GM11168 (cell line): Measurements from ENCODE around the gene HIGD1A.

Experiments used
- in situ Hi-C: fragments of 300-500 bp; cut with MboI; formaldehyde crosslinking; loops from one replicate; pipeline ENCODE4 v1.12.0; 2022; ENCODE audit warnings: low sequenced_read_pairs; ENCODE audit not compliant: unreplicated experiment

The HIGD1A gene

DNA sequence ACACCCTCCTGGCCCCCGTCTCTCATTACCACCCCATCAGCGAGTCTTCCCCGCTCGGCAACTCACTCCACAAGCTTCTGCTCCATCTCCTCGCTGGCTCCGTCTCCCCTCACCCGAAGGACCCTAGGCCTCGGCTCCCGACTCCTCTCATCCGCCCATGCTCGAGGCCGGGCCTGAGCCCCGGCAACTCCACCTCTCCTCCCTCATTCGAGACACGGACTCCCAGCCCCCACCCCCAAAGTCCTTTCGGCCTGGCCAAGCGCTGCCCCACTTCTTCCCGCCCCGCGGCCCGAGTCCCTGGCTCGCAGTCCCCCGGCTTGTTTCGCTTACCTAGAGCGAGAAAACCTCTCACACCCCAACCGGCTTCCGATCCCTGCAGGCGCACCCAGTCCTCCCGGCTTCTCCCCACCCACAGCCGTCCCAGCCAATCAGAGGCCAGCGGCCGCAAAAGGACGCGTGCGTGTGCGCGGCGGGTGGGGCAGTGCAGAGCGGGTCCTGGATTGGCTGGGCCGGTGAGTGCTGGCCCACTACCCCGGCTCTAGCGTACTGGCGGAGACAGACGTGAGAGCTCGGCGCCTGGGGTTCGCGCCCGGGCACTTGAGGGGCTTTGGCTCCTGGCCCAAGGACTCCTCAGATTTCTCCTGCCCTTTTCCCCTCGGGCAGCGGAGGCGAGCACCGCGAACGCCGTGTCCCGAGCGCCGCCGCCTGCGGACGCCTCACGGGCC, at the start of gene HIGD1A:
Gene HIGD1A, minus strand, starts transcription at position 385 of the 725 bp plus-strand sequence. CDS start 10,237 bp downstream, outside the sequence.
- in situ Hi-C loops: no loop called here

DNA sequence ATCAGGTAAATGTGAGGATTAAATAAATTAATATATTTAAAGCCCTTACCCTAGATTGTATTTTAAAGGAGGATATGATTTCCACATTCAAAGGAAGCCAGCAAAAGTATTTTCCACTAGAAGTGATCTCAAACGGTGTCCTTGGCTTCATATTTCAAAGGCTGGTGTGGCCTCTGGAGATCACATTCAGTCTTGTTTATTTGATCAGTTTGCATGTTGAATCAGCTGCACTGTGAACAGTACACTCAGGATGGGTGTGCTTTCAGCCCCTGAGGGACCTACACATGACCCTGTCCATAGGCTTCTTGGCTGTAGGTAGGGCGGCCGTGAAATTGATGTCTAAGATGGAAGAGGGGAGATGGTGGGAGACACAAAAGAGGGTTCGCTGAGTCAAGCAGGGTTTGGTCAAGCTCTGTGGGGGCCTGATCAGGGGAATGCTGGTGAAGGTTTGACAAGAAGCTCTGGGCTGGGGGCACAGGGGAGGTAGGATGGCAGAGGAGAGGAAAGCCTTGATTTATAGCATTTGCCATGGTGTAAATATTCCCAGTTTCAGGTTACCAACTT, 49.5 kb upstream of the HIGD1A start:
- in situ Hi-C loops: no loop called here

DNA sequence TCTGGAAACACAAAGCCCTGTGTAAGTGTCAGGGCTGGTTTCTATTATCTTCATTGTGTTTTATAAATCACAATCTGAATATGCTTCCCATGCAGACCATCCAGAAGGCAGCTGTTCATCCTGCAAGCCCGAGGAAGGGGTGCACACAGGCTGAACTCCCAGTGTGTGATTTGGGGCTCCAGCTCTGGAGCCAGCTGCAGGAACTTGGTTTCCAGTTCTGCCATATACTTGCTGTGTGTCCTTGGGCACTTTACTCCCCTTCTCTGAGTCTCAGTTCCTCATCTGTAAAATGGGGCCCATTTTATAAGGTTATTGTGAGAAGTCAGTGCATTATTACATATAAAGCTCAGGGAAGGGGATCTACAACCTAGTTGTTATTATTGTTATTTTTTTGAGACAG, 48.8 kb upstream of the HIGD1A start:
- in situ Hi-C loops: no loop called here

DNA sequence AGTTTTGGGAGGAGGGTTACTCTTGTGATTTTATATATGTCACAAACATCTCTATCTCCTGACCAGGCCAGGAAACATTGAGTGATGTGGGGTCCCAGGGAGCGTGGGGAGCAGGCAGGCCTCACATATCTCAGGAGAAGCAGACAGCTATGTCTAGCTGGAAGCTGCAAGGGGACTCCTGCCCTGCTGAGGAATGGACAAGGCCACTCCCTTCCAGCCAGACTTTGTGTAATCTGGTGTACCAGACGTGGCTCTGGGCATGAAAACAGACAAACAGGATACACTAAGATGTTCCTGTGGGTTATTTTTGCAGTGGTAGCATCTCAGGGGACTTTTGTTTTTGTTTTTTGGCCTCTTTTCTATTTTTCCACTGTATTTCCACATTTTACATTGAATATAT, 48.2 kb upstream of the HIGD1A start:
- in situ Hi-C loops: no loop called here

DNA sequence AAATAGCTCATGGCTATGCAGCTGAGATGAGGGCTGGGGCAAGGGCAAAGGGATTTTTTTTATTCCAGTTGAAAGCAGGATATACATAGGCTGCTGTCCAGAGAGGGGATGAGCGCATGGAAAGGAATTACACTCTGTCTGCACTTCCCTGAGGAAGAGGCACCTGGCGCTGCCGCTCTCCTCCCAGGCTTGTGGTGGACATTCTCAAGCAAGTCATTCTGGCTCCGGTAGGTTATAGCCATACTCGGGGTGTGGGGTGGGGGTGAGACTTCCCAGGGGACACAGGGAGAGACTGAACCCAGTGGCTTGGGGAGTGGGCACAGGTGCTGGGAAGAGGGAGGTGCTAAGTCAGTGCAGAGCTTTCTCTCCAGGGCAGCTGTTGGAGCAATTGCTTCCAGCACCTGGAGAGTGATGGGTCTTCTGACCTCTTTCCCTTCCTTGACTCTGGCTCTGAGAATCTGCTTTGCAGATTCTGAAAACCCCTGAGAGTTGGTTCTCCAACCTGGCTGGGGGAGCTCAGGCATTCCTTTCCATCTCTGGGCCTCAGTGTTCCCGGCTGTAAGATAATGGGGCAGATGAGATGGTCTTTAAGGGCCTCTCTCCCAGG, 47.0 kb upstream of the HIGD1A start:
- in situ Hi-C loops: no loop called here

DNA sequence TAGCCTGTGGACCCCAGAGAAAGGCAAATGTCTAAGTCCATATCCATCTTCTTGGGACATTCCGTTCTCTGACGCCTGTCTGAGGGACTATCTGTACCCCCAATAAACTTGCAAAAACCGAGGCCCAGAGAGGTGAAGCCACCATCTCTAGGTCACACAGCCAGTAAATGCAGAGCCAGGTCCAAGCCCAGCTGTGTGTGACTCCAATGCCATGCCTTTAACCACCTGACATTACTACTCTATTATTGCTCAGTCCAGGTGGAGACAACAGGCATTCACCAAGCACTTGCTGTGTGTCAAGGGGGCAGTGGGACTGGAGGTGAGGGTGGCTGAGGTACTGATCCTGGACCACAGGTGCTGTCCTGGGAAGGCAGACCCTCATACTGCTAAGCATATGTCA, 46.0 kb upstream of the HIGD1A start:
- in situ Hi-C loops: no loop called here

DNA sequence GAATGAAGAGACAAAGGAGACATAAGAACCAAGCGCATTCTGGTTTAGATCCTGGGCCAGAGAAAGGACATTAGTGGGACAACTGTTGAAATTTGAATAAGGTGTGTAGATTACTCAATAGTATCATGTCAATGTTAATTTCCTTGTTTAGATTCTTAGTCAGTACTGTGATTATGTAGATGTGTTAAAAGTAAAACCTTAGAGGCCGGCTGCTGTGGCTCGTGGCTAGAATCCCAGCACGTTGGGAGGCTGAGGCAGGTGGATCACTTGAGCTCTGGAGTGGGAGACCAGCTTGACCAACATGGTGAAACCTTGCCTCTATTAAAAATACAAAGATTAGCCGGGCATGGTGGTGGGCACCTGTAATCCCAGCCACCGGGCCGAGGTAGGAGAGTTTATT, 44.7 kb upstream of the HIGD1A start:
- in situ Hi-C loops: no loop called here

DNA sequence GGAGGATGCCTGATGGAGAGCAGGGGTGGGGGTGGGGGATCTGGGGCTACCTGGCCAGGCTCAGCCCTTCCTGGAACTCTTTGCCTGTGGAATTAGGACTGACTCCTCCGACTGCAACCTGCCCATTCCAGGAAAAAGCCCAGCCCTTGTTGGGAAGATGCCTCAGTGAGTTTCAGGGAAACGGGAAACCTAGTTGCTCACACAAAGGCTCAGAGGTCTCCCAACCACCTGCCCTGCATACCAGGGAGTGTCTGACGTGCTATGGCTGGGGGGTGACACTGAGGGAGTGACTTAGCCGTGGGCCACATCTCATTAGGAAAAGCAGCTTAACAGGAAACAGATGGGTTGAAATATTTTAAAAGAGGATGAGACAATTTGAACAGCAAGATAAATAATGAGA, 43.4 kb upstream of the HIGD1A start:
- in situ Hi-C loops: no loop called here

DNA sequence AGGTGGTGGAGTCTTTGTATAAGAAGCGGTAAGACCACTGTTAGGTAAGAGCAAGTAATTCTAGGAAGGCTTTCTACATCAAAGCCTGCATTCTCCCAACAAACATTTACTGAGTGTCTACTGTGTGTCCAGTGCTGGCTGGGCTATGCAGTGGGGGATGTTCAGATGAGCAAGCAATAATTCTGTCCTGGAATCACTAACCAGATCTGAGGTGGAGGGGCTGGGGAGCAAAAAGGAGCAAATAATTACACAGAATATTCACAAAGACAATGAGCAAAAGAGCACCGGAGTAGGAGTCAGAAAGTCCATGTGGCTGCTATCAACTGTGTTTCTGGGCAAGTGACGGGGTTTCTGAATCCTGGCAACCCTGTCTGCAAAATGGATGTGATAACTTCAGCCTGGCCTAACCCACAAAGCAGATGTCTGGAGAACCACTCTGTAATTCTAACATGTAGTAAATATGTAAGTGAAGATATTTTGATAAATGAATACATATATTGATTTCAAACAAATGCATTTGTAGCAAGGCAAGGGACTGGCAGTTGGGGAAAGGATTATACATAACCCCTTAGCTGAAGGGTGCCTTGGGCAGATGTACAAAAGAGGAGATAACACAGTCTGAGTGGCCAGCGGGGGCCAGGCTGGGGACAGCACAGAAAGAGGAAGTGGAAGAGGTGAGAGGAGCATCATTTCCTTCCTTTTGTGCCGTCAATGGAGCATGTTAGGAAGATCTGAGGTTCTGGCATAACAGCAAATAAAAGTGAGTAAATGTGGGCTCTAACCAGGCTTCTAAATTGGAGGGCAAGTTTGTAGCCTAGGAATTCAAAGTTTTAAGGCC, 42.6 kb upstream of the HIGD1A start:
- in situ Hi-C loops: no loop called here

DNA sequence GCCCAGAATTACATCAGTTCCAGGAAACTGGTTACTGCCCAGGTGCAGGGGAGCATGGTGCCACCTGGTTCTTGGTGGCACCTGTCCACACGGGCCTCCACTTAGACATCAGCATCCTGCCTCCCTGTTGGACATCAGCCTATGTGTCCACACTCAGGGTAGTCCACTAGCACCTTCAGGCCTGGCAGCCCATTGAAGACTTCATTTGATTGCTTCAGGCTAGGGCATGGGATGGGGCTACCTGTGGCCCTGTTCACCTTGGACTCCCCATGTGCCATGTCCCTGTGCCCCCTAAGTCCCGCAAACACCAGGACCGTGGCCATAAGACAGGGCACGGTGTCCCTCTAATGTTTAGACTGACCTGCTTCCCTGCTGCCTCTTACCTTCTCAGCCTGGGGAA, 40.5 kb upstream of the HIGD1A start:
- in situ Hi-C loops: no loop called here

DNA sequence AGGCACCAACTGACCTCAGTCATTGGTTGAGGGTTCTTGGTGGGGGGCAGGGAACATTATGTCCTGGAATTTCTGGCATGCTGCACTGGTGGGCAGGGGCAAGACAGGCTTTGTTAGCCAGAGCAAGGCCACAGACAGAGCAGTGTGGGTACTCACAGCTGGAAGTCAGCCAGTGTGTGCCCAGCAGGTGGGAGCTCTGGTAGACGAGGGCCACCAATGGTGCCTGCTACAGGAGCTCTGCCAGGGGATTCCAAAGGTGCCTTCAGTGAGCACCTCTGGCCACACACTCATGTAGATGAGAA, 40.1 kb upstream of the HIGD1A start:
- in situ Hi-C loops: no loop called here

DNA sequence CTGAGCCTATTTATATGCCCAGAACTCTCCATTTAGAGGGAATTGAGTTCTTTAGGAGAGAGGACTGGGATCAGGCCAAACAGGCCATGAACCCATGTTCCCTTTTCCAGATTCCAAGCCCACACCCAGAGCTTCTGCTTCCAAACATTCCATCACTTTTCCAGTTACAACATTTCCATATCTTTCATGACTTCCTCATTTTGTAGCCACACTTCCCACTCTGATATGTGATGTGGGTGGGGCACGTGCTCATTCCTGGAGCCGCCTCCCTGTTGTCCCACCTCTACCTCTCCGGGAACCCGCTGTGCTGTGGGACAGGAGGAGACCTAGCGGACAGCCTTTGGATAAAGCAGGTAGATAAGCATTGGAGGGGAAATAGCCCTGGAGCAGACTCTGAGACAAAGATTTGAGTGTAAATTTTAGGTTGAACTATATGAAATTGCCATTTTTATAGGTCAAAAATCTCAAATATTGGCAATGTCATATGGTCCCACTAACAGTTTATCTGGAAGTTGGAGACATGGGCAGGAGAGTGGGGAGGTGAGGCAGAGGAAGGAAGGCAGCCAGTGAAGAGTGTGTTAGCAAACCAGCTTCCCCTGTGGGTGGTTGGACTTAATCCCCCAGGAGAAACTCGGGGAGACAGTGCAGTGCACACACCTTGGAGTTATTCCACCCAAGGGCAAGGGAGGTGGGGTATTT, 39.6 kb upstream of the HIGD1A start:
- in situ Hi-C loops: no loop called here

DNA sequence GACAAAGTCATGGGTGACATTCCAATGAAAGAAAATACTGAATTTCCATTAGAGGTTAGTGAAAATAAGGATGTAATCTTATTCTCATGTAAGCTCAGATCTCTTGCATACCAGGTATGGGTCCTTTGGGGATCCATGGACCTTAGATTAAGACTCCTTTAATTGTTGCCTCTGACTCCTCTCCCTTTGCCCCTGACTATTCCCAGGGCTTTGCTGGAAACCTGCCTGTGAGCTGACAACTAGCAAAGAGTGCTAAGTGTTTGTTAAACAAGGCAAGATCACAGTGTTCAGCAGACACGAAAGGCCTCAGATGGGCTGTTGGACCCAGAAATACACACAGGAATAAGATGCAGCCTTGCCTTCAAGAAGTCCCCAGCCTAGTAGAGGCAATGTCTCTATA, 37.0 kb upstream of the HIGD1A start:
- in situ Hi-C loops: no loop called here

DNA sequence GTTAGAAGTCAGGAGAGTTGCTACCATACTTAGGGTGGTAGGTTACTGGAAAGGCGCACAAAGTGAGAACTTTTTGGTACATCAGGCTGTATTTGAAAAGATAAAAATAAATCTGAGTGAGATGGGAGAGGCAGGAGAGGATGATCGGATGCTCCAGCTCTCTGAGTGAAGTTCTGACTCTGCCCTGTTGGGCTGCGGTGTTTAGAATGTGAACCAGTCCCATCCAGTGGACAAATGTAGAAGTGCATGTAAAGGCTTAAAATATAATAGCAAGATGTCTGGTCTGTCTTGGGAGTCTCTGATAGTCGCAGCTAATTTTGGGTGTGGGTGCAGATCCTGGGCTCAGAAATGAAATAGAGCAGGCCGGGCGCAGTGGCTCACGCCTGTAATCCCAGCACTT, 35.3 kb upstream of the HIGD1A start:
- in situ Hi-C loops: no loop called here

DNA sequence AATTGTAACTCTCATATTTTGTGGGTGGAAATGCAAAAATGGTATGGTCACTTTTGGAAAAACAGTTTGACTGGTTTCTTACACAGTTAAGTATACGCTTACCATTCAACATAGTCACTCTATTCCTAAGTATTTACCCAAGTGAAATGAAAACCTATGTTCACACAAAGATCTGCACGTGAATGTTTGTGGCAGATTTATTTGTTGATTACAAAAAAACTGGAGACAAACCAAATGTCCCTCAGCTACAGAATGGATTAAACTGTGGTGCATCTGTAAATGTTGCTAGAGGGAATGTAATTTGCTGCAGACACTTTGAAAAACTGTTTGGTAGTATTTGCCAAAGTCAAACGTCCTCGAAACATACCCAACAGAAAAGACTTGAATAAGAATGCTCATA, 34.3 kb upstream of the HIGD1A start:
- in situ Hi-C loops: no loop called here

DNA sequence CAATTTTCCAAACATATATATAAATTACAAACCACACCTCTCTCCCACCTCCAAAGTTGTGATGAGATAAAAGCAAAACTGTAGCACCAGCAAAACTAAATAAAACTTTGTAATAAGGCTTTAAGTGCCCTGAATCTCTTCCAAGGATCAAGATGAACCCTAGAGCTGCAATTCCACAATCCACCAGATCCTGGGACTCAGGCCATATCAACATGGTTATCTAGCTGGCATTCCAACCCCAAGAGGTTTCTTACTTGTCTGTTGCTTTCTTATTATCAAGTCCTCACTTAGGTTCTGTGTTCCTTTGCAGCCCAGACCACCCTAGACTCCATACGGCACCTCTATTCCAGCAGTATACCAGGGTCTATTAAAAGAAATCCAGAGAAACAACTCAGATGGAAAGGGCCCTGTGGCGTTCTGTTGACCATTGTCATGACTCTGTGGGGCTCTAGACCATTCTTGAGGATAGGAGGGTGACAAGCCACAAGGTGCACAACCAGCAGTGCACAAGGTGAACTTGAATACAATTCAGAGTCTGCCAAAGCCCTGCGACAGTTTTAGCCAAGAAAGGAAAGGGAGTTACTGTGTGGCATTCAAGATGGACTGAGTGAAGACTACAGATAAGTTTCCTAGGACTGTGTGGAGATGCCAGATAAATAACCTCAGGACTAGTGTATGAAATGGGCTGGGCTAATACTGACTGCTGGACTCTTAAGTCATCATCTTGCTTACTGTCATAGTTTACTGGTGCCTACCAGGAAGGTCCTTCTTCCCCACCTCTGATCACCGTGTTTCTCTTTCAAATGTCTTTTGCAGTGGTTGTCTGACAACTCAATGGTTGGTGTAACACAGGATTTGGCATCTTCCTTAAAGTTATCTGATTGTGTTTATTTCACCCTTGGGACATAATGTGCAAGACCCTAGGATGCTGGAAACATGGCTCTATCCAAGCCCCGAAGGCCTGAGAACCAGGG, 32.1 kb upstream of the HIGD1A start:
- in situ Hi-C loops: no loop called here

DNA sequence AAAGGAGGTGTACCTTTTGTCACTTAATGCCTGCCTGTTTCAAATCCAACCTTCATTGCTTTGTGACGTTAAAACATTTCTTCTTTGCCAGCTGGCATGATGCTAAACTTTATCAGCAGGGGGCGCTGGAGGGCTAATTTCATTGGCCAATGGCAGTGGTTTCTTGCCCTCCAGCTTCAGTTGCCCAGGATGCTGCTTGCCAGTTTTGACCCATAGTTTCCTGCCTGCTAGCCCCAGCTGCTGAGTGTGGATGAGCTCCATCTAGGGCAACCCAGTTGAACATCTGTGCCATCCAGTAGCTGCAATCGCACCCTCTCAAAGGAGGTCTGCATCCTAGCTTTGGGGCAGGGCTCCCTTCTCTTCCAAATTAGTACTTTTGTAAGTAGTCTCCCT, 27.0 kb upstream of the HIGD1A start:
- in situ Hi-C loops: no loop called here

DNA sequence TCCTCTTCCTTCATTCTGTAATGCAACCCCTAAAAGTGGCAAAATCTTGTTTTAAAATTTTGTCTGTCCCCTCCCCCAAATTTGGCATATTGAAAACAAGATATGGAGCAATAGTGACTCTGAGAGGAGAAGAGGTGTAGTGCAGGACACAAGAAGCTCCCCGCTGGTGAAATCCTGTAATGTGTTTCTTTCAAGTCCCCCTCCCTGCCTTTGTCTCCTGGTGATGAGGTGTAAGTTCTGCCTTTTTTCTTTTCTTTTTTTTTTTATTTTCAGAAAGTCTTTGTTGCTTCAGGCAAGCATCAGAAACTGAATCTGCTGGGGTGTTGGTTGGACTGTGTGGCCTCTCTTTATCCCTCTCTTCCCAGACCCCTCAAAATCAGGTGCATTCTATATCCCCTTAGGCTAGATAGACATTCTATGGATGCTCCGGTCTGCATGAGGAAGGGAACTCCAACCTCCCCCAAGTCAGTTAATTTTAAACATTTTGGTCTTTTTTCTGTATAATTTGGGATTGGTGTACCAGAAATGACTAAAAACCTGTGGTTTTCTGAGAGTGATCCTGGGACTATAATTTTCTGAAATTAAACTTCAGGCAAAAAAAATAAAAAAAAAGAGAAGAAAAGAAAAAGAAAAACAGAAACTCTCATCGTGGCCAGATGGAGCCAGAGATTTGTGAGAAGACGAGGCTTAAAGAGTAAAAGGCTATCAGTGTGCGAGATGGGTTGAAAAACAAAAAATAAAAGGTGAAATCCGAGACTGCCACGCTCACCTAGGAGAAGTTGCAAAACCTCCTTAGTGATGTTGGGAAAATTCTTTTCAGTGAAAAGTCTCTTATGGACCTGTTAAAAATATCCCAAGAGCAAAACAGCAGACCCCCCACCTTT, 26.4 kb upstream of the HIGD1A start:
- in situ Hi-C loops: no loop called here
